ENCODE measurements around the gene PDE6D. TPM values are rescaled to one million over a fixed set of nuclear protein-coding genes. Genes with fewer than 3 reads are reported as not detected.

Gene PDE6D
- total RNA-seq, 1 experiment from 2014 or later, result 30.6 TPM

DNA sequence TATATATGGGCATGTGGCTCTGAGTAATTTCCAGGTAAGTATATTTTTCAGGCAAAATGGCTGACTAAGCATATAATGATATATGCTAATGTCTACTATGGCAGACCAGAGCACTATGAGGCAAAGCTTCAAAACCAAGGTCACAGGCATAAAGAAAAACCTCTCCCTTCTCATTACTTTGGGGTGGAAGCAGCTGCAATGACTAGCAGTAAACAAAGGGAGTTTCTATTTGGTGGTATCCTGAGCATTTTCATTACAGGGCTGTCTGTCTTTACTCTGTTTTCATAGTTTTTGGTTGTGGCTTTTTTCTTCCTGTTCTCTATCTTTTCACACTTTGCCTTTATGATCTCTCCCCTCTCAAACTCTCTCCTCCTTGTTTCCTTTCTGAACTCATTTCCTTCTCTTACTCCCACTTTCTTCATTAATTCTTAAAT is 15.6 kb downstream of the PDE6D start:
- CTCF ChIA-PET, result interaction anchor here (0.6 kb wide), 1 partner anchor 535 kb away, joined by 3 read pairs; no protein-coding TSS in a partner anchor
- no peaks in the 10 kb centered on the region for H3K27me3 Mint-ChIP-seq (ENCODE audit: unreplicated experiment)
- peaks cover 16% of the 10 kb centered on the region for H3K4me1 Mint-ChIP-seq (ENCODE audit: low read depth, unreplicated experiment)
- H3K27ac Mint-ChIP-seq (ENCODE audit: unreplicated experiment), result no peak overlapping the region
- intact Hi-C loops (cut with micrococcal nuclease; ENCODE audit: unreplicated experiment), result no loop called here
- no peak overlapping the region for H3K4me3 Mint-ChIP-seq (ENCODE audit: low read depth, unreplicated experiment)
- DNase-seq, result no peak
- H3K9me3 Mint-ChIP-seq (ENCODE audit: low read depth, unreplicated experiment), result no peaks in the 10 kb centered on the region
- TF ChIP-seq, protein P1, sequence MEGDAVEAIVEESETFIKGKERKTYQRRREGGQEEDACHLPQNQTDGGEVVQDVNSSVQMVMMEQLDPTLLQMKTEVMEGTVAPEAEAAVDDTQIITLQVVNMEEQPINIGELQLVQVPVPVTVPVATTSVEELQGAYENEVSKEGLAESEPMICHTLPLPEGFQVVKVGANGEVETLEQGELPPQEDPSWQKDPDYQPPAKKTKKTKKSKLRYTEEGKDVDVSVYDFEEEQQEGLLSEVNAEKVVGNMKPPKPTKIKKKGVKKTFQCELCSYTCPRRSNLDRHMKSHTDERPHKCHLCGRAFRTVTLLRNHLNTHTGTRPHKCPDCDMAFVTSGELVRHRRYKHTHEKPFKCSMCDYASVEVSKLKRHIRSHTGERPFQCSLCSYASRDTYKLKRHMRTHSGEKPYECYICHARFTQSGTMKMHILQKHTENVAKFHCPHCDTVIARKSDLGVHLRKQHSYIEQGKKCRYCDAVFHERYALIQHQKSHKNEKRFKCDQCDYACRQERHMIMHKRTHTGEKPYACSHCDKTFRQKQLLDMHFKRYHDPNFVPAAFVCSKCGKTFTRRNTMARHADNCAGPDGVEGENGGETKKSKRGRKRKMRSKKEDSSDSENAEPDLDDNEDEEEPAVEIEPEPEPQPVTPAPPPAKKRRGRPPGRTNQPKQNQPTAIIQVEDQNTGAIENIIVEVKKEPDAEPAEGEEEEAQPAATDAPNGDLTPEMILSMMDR (IDR thresholded peaks at IDR 0.05; ENCODE audit: unreplicated experiment), result no peak
- BruUV-seq (replicated peaks), result no TSS peak
- H3K36me3 Mint-ChIP-seq (ENCODE audit: insufficient read depth, unreplicated experiment), result no peaks in the 10 kb centered on the region

DNA sequence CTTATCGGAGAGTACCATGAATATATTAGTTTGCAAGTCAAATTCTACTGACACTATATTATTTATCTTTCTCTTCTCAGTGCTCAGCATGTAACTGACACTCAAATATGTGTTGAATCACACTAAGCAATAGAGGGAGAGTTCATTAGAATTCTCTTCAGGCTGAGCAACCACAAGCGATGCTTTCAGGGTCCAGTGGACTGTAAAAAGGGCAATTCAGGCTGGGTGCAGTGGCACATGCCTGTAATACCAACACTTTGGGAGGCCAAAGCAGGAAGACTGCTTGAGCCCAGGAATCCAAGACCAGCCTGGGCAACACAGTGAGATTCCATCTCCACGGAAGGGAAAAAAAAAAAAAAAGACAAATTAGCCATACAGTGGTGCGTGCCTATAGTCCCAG is 16.3 kb downstream of the PDE6D start:
- CTCF ChIA-PET, result no interaction called here
- DNase-seq, result no peak
- H3K27ac Mint-ChIP-seq (ENCODE audit: unreplicated experiment), result no peak overlapping the region
- no peaks in the 10 kb centered on the region for H3K9me3 Mint-ChIP-seq (ENCODE audit: low read depth, unreplicated experiment)
- no peaks in the 10 kb centered on the region for H3K27me3 Mint-ChIP-seq (ENCODE audit: unreplicated experiment)
- H3K36me3 Mint-ChIP-seq (ENCODE audit: insufficient read depth, unreplicated experiment), result no peaks in the 10 kb centered on the region
- BruUV-seq (replicated peaks), result no TSS peak
- peaks cover 16% of the 10 kb centered on the region for H3K4me1 Mint-ChIP-seq (ENCODE audit: low read depth, unreplicated experiment)
- TF ChIP-seq, protein P1 (IDR thresholded peaks at IDR 0.05; ENCODE audit: unreplicated experiment), result no peak
- no peak overlapping the region for H3K4me3 Mint-ChIP-seq (ENCODE audit: low read depth, unreplicated experiment)
- intact Hi-C loops (cut with micrococcal nuclease; ENCODE audit: unreplicated experiment), result no loop called here

DNA sequence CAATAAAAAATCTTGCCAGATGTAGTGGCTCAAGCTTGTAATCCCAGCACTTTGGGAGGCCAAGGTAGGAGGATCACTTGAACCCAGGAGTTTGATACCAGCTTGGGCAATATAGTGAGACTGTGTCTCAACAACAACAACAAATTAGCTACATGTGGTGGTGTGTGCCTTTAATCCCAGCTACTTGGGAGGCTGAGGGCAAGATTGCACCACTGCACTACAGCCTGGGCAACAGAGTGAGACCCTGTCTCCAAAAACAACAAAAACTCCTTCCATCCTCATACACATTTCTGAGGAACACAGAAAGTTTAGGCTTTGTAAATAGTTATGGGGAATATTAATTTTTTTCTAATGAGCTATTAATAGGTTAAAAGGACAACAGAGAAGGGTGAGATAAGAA is 17.0 kb downstream of the PDE6D start:
- H3K36me3 Mint-ChIP-seq (ENCODE audit: insufficient read depth, unreplicated experiment), result no peaks in the 10 kb centered on the region
- no peak for DNase-seq
- intact Hi-C loops (cut with micrococcal nuclease; ENCODE audit: unreplicated experiment), result no loop called here
- no TSS peak for BruUV-seq (replicated peaks)
- no peak overlapping the region for H3K4me3 Mint-ChIP-seq (ENCODE audit: low read depth, unreplicated experiment)
- H3K9me3 Mint-ChIP-seq (ENCODE audit: low read depth, unreplicated experiment), result no peaks in the 10 kb centered on the region
- CTCF ChIA-PET, result no interaction called here
- TF ChIP-seq, protein P1 (IDR thresholded peaks at IDR 0.05; ENCODE audit: unreplicated experiment), result no peak
- no peak overlapping the region for H3K27ac Mint-ChIP-seq (ENCODE audit: unreplicated experiment)
- no peaks in the 10 kb centered on the region for H3K27me3 Mint-ChIP-seq (ENCODE audit: unreplicated experiment)
- H3K4me1 Mint-ChIP-seq (ENCODE audit: low read depth, unreplicated experiment), result peaks cover 14% of the 10 kb centered on the region

DNA sequence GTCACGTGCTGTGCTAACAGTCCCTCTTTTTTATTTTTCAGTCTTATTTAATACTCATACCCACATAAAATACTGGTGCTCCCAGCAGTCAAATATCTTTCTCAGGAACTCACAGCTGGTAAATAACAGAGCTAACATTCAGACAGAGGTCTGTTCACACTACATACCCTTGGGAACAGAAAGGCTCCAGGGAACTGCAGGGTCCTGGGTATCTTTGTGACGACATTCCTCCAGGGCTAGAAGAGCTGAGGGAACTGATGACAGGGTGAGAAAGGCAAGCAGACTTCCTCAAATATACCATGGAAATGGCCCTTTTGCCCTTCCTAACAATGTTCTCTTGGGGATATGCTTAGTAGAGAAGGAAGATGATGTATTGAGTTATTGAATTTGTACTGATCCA is 19.3 kb downstream of the PDE6D start:
- H3K4me1 Mint-ChIP-seq (ENCODE audit: low read depth, unreplicated experiment), result no peaks in the 10 kb centered on the region
- no TSS peak for BruUV-seq (replicated peaks)
- intact Hi-C loops (cut with micrococcal nuclease; ENCODE audit: unreplicated experiment), result no loop called here
- H3K27me3 Mint-ChIP-seq (ENCODE audit: unreplicated experiment), result no peaks in the 10 kb centered on the region
- no peaks in the 10 kb centered on the region for H3K36me3 Mint-ChIP-seq (ENCODE audit: insufficient read depth, unreplicated experiment)
- DNase-seq, result no peak
- CTCF ChIA-PET, result no interaction called here
- H3K4me3 Mint-ChIP-seq (ENCODE audit: low read depth, unreplicated experiment), result no peak overlapping the region
- no peak overlapping the region for H3K27ac Mint-ChIP-seq (ENCODE audit: unreplicated experiment)
- H3K9me3 Mint-ChIP-seq (ENCODE audit: low read depth, unreplicated experiment), result no peaks in the 10 kb centered on the region
- TF ChIP-seq, protein P1 (IDR thresholded peaks at IDR 0.05; ENCODE audit: unreplicated experiment), result no peak

Data from Calu3 (cell line).